Stomach (tissue), 9 donors: Measurements from ENCODE around the gene KIFAP3. TPM values are rescaled to one million over a fixed set of nuclear protein-coding genes. Genes with fewer than 3 reads are reported as not detected.

Experiments
- DNase-seq, 2 donors: peaks; one replicate each; pipeline versions ENCODE4 v3.0.0 to v3.0.0-alpha.2; 2013 to 2019
- H3K27ac ChIP-seq, 5 donors: fragments of 200-600 bp in 4 of 5; sonication (generic) in 4 of 5; one replicate each; pipeline ENCODE4 v1.5.1; 2013 to 2019; ENCODE audit warnings: mild to moderate bottlenecking in 1 of 5, moderate library complexity in 1 of 5
- H3K27me3 ChIP-seq, 3 donors: fragments of 200-600 bp; sonication (generic); one replicate each; pipeline ENCODE4 v1.5.1; 2017 to 2019; ENCODE audit warnings: mixed run types in 1 of 3
- H3K36me3 ChIP-seq, 4 donors: fragments of 200-600 bp; sonication (generic); 1 replicate in 3 of 4; 2 replicates in 1 of 4; pipeline ENCODE4 v1.5.1; 2016 to 2019
- H3K4me1 ChIP-seq, 4 donors: fragments of 200-600 bp; sonication (generic); one replicate each; pipeline ENCODE4 v1.5.1; 2016 to 2019
- H3K4me3 ChIP-seq, 4 donors: fragments of 200-600 bp; sonication (generic) in 3 of 4; one replicate each; pipeline ENCODE4 v1.5.1; 2016 to 2019; ENCODE audit warnings: mild to moderate bottlenecking in 1 of 4
- H3K9me3 ChIP-seq, 4 donors: fragments of 200-600 bp; sonication (generic); one replicate each; pipeline ENCODE4 v1.5.1; 2016 to 2019
- EP300 ChIP-seq: sonication (generic); formaldehyde crosslinking; IDR thresholded peaks from one replicate; pipeline ENCODE4 v1.6.1; 2017; ENCODE audit warnings: antibody characterized with exemption
- POLR2A ChIP-seq, 4 donors: fragments of 450-650 bp; IDR thresholded peaks; one replicate each; pipeline ENCODE4 v1.6.1; 2016; ENCODE audit warnings: antibody characterized with exemption in 4 of 4, control low read depth in 2 of 4, mild to moderate bottlenecking in 1 of 4, moderate library complexity in 1 of 4
- POLR2AphosphoS5 ChIP-seq, 3 donors: sonication (generic); formaldehyde crosslinking; IDR thresholded peaks; one replicate each; pipeline ENCODE4 v1.6.1; 2016; ENCODE audit warnings: antibody characterized with exemption in 3 of 3
- WGBS, 5 donors: extraction: QIAGEN DNeasy Blood & Tissue Kit in 3 of 5; methylation state at CpG; one replicate each; pipeline versions ENCODE4 v1.1.5 to v1.1.7; 2013 to 2018; 5-methylcytosine and 5-hydroxymethylcytosine counted together
- intact Hi-C: fragments of 100-400 bp; cut with DNase I; formaldehyde crosslinking; loops from one replicate; pipeline ENCODE4 v1.15.1; 2023; ENCODE audit warnings: low total_unique reads
- polyA plus RNA-seq, 3 donors: library from polyadenylated mRNA; stranded (reverse); fragments of 200-250 nt; gene quantifications; one replicate each; pipeline ENCODE4 v1.2.3, GENCODE V29; 2013
- total RNA-seq, 5 donors: library from RNA; depleted of rRNA; stranded (reverse); fragments of >200 nt; gene quantifications; one replicate each; pipeline versions ENCODE4 v1.1.0 to v1.2.3, GENCODE V29; 2014 to 2016
- TF ChIP-seq, protein P1 (sequence below), 7 experiments: fragments of 450-650 bp in 4 of 7; fragments of 200-600 bp in 3 of 7; sonication (generic) in 3 of 7; IDR thresholded peaks; one replicate each; pipeline ENCODE4 v1.5.1; 2016 to 2019; ENCODE audit warnings: antibody characterized with exemption in 7 of 7, control low read depth in 2 of 7, mild to moderate bottlenecking in 1 of 7
- donor health status: healthy with polysubstance abuse.
- donor health status: Bipolar disorder and iron deficiency.
- donor health status: healthy.

KIFAP3 gene
- total and polyA plus RNA-seq, 8 donors = 6.3 to 40.9 (median 11.1) TPM

DNA sequence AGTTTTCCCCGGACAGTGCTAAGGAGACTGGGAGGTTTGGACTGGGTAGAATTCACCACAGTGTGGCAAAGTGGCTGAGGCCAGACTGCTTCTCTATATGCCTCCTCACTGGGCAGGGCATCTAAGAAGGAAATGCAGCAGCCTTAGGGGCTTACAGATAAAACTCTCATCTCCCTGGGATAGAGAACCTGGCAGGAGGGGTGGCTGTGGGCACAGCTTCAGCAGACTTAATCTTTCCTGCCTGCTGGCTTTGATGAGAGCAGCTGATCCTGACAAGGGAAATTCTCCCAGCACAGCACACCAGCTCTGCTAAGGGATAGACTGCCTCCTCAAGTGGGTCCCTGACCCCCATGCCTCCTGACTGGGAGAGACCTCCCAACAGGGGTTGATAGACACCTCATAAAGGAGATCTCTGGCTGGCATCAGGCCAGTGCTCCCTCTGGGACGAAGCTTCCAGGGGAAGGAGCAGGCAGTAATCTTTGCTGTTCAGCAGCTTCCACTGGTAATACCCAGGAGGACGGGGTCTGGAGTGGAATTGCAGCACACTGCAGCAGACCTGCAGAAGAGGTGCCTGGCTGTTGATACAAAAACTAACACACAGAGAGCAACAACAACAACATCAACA, 25.2 kb downstream of the KIFAP3 start:
- TF ChIP-seq POLR2AphosphoS5 (IDR thresholded peaks at IDR 0.05) (no peak), POLR2A (IDR thresholded peaks at IDR 0.05) (no peak), EP300 (no peak)
- TF ChIP-seq, protein P1, sequence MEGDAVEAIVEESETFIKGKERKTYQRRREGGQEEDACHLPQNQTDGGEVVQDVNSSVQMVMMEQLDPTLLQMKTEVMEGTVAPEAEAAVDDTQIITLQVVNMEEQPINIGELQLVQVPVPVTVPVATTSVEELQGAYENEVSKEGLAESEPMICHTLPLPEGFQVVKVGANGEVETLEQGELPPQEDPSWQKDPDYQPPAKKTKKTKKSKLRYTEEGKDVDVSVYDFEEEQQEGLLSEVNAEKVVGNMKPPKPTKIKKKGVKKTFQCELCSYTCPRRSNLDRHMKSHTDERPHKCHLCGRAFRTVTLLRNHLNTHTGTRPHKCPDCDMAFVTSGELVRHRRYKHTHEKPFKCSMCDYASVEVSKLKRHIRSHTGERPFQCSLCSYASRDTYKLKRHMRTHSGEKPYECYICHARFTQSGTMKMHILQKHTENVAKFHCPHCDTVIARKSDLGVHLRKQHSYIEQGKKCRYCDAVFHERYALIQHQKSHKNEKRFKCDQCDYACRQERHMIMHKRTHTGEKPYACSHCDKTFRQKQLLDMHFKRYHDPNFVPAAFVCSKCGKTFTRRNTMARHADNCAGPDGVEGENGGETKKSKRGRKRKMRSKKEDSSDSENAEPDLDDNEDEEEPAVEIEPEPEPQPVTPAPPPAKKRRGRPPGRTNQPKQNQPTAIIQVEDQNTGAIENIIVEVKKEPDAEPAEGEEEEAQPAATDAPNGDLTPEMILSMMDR (IDR thresholded peaks at IDR 0.05) = no peak
- Histone ChIP-seq H3K27ac (no peak overlapping the region), H3K4me3 (no peak overlapping the region), H3K9me3 (no peaks in the 10 kb centered on the region), H3K27me3 (no peaks in the 10 kb centered on the region), H3K4me1 (no peaks in the 10 kb centered on the region), H3K36me3 (peaks cover 3 to 42% (median 31%) of the 10 kb centered on the region in 4 donors)
- intact Hi-C loops = no loop called here
- 84 to 100% (median 91%) methylated on average over 3 of the region's 3 CpGs for WGBS, 5 donors
- DNase-seq = no peak

DNA sequence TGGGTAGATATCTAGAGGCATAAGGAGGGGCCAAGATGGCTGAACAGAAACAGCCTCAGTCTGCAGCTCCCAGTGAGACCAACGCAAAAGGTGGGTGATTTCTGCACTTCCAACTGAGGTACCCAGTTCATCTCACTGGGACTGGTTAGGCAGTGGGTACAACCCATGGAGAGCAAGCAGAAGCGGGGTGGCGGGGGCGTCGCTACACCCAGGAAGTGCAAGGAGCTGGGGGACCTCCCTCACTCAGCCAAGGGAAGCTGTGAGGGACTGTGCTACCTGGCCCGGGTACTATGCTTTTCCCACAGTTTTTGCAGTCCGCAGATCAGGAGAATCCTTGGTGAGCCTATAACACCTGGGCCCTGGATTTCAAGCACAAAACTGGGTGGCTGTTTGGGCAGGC, 26.0 kb downstream of the KIFAP3 start:
- intact Hi-C loops = no loop called here
- 92 to 100% (median 98%) methylated on average over 7 of the region's 7 CpGs for WGBS, 5 donors
- Histone ChIP-seq H3K27me3 (no peaks in the 10 kb centered on the region), H3K36me3 (peaks cover 3 to 42% (median 35%) of the 10 kb centered on the region in 4 donors), H3K4me3 (no peak overlapping the region), H3K9me3 (no peaks in the 10 kb centered on the region), H3K4me1 (no peaks in the 10 kb centered on the region), H3K27ac (no peak overlapping the region)
- DNase-seq = no peak
- TF ChIP-seq, protein P1 (IDR thresholded peaks at IDR 0.05) = no peak
- TF ChIP-seq POLR2AphosphoS5 (IDR thresholded peaks at IDR 0.05) (no peak), EP300 (no peak), POLR2A (IDR thresholded peaks at IDR 0.05) (no peak)

DNA sequence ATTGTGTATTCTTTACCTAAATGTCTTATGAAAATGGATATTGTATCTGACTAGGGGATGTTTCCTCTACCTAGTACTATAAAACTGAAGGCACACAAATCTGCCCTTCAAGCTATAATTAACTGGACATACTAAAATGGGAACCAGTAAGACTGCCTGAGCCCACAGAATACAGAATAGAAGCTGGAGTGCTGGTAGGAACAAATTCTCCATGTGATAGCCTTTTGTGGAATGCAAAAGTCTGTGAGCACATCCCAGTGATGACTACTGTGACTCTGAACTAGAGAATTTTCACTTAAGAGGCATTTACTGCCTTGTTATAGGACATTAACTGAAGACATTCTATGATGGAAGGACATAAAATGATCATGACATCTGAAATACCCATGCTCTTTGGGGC, 30.3 kb downstream of the KIFAP3 start:
- no peaks in the 10 kb centered on the region for H3K27me3 ChIP-seq

DNA sequence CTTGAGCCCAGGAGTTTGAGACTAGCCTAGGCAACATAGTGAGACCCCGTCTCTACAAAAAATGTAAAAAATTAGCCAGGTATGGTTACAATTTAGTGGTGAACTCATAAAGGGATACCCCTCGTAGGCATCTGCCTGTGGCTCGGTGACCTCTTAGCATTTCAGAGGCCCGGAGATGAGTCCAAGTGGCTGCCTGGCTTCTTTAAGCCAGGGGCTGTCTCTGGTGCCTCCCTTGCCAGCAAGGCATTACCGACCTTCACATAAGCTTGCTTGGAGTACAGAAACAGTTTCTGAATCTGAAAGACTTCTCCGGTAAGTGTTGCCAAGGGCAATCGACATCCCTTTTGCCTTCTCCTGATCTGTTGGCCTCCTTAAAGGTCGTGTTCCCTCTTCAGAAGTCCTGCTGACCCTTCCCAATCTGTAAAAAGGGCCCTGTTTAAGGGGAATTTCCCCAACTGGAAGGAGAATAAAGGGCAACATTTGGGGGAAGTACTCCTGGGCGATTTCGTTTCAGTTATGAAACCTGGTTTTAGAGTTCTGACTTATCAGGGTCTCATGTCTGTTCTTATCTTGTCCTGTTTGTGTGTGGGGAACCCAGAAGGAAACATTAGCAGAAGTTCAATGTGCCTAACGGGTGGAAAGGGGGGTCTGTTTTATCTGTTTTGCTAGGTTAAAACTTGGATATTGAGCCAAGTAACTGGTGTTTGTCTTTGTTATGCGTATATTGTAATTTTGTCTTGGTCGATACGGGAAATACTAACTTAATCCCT, 32.9 kb downstream of the KIFAP3 start:
- WGBS, 5 donors = 90 to 95% (median 93%) methylated on average over 14 of the region's 14 CpGs
- intact Hi-C loops = no loop called here
- peaks cover 0 to 71% (median 55%) of the 10 kb centered on the region in 4 donors for H3K36me3 ChIP-seq
- no peaks in the 10 kb centered on the region for H3K4me1 ChIP-seq
- H3K9me3 ChIP-seq = no peaks in the 10 kb centered on the region
- DNase-seq = no peak
- H3K4me3 ChIP-seq = no peak overlapping the region
- H3K27ac ChIP-seq = no peak overlapping the region
- H3K27me3 ChIP-seq = no peaks in the 10 kb centered on the region
- TF ChIP-seq EP300 = no peak
- no peak for TF ChIP-seq POLR2AphosphoS5 (IDR thresholded peaks at IDR 0.05)
- TF ChIP-seq POLR2A (IDR thresholded peaks at IDR 0.05) = no peak
- TF ChIP-seq, protein P1 (IDR thresholded peaks at IDR 0.05) = no peak

More for the DNA sequence above, 30.3 kb downstream of the KIFAP3 start:
- Histone ChIP-seq H3K4me3 (no peak overlapping the region), H3K36me3 (peaks cover under 1 to 57% (median 46%) of the 10 kb centered on the region in 4 donors), H3K27ac (no peak overlapping the region), H3K9me3 (no peaks in the 10 kb centered on the region), H3K4me1 (no peaks in the 10 kb centered on the region)
- DNase-seq = no peak
- intact Hi-C loops = no loop called here
- TF ChIP-seq, protein P1 (IDR thresholded peaks at IDR 0.05) = no peak
- no peak for TF ChIP-seq POLR2AphosphoS5 (IDR thresholded peaks at IDR 0.05)
